Stimulated activated CD8-positive, alpha-beta memory T cell treated with anti-CD3 and anti-CD28 coated beads, Interleukin-12 subunit alpha, Interleukin-12 subunit beta, amount 100 ng/mL, for 4 hours (primary cell): ENCODE data around the gene LAPTM5.

Source experiments
- DNase-seq: peaks from one replicate; pipeline ENCODE4 v3.0.0-alpha.2; 2020; ENCODE audit warnings: low read depth

LAPTM5 gene

GRCh38 chr1:30742300-30742962 is 15.1 kb downstream of the LAPTM5 start:
- no peak for DNase-seq

- no peak for DNase-seq
Measured at GRCh38 chr1:30741239-30741894, 16.2 kb downstream of the LAPTM5 start.

- DNase-seq: no peak
Measured at GRCh38 chr1:30740251-30741238, 17.0 kb downstream of the LAPTM5 start.

- no peak for DNase-seq
Measured at GRCh38 chr1:30739601-30740000, 18.0 kb downstream of the LAPTM5 start.

- no peak for DNase-seq
Measured at GRCh38 chr1:30738715-30739559, 18.6 kb downstream of the LAPTM5 start.

GRCh38 chr1:30738040-30738714 is 19.4 kb downstream of the LAPTM5 start:
- DNase-seq: no peak

GRCh38 chr1:30737357-30738039 is 20.1 kb downstream of the LAPTM5 start:
- no peak for DNase-seq

GRCh38 chr1:30735668-30736498 is 21.7 kb downstream of the LAPTM5 start:
- no peak for DNase-seq

GRCh38 chr1:30735124-30735523 is 22.4 kb downstream of the LAPTM5 start:
- DNase-seq: no peak

- no peak for DNase-seq
Measured at GRCh38 chr1:30734580-30734979, 23.0 kb downstream of the LAPTM5 start.

- no peak for DNase-seq
Measured at GRCh38 chr1:30734106-30734505, 23.5 kb downstream of the LAPTM5 start.

- no peak for DNase-seq
Measured at GRCh38 chr1:30733493-30733892, 24.1 kb downstream of the LAPTM5 start.

GRCh38 chr1:30732277-30732996 is 25.1 kb downstream of the LAPTM5 start:
- DNase-seq: no peak

- DNase-seq: no peak
Measured at GRCh38 chr1:30731806-30732276, 25.7 kb downstream of the LAPTM5 start.

- no peak for DNase-seq
Measured at GRCh38 chr1:30731109-30731805, 26.3 kb downstream of the LAPTM5 start.

GRCh38 chr1:30730346-30731108 is 27.0 kb downstream of the LAPTM5 start:
- DNase-seq: no peak

- no peak for DNase-seq
Measured at GRCh38 chr1:30729901-30730300, 27.7 kb downstream of the LAPTM5 start.
